SK-N-SH treated with all-trans-retinoic acid at 6 μM for 48 hours (cell line): Measurements from ENCODE around the gene ADH1C.

Source experiments
- ARNTL ChIP-seq: fragments of 450-650 bp; formaldehyde crosslinking; IDR thresholded peaks from 2 replicates; pipeline ENCODE4 v1.5.0; 2020; ENCODE audit warnings: low read depth, mild to moderate bottlenecking, moderate library complexity, borderline replicate concordance
- PATZ1 ChIP-seq: fragments of 250-450 bp; sonication (Bioruptor Pico); IDR thresholded peaks from 2 replicates; pipeline ENCODE4 v1.8.0; 2020; ENCODE audit warnings: mild to moderate bottlenecking, moderate library complexity, borderline replicate concordance
- PPARA ChIP-seq: fragments of 250-450 bp; sonication (Bioruptor Pico); IDR thresholded peaks from 2 replicates; pipeline ENCODE4 v1.5.0; 2020; ENCODE audit warnings: mild to moderate bottlenecking, borderline replicate concordance

GRCh38 chr4:99324979-99325378 lies 27.6 kb downstream of the ADH1C start:
- TF ChIP-seq PATZ1 (CRISPR knock-in tag) (no peak), ARNTL (CRISPR knock-in tag) (no peak), PPARA (CRISPR knock-in tag) (no peak)
